HG03064 (cell line): ENCODE data around the gene C1QTNF1.

Source experiments
- ATAC-seq: cut with Tn5 transposase; IDR thresholded peaks from one replicate; pipeline ENCODE4 v1.9.1; 2021; ENCODE audit warnings: low read depth; ENCODE audit not compliant: unreplicated experiment

The C1QTNF1 gene

GRCh38 chr17:79023886-79024771 lies at the start of gene C1QTNF1:
Gene C1QTNF1, plus strand, starts transcription at chr17:79024169. Its CDS starts 19,800 bp downstream, at chr17:79043969.
- ATAC-seq: no peak

- ATAC-seq: no peak
Measured at GRCh38 chr17:78974635-78975591, 49.1 kb upstream of the C1QTNF1 start.

- ATAC-seq: no peak
Measured at GRCh38 chr17:78976907-78977680, 46.9 kb upstream of the C1QTNF1 start.

- ATAC-seq: no peak
Measured at GRCh38 chr17:78977681-78977943, 46.4 kb upstream of the C1QTNF1 start.

GRCh38 chr17:78977997-78978973 lies 45.7 kb upstream of the C1QTNF1 start:
- ATAC-seq: no peak

- no peak for ATAC-seq
Measured at GRCh38 chr17:78979780-78980623, 44.0 kb upstream of the C1QTNF1 start, which contains the start of gene LGALS3BP. Gene LGALS3BP, minus strand, starts transcription at chr17:78979923. Its CDS starts 2,732 bp downstream, at chr17:78977191.

- no peak for ATAC-seq
Measured at GRCh38 chr17:78980624-78980972, 43.4 kb upstream of the C1QTNF1 start.

GRCh38 chr17:78981010-78981888 lies 42.7 kb upstream of the C1QTNF1 start:
- no peak for ATAC-seq

- no peak for ATAC-seq
Measured at GRCh38 chr17:78985395-78985794, 38.6 kb upstream of the C1QTNF1 start.

- ATAC-seq: no peak
Measured at GRCh38 chr17:78986048-78986648, 37.8 kb upstream of the C1QTNF1 start.

GRCh38 chr17:78986649-78987328 lies 37.2 kb upstream of the C1QTNF1 start:
- ATAC-seq: no peak

- no peak for ATAC-seq
Measured at GRCh38 chr17:78988152-78988551, 35.8 kb upstream of the C1QTNF1 start.

GRCh38 chr17:78990349-78991016 lies 33.5 kb upstream of the C1QTNF1 start:
- no peak for ATAC-seq

GRCh38 chr17:78991017-78991738 lies 32.8 kb upstream of the C1QTNF1 start:
- no peak for ATAC-seq

- no peak for ATAC-seq
Measured at GRCh38 chr17:78991906-78992532, 31.9 kb upstream of the C1QTNF1 start.
